ENCODE results near the gene FAU. TPM values are rescaled to one million over a fixed set of nuclear protein-coding genes. Genes with fewer than 3 reads are reported as not detected.

FAU gene
- total and polyA plus RNA-seq, 2 of the 13 experiments (the other 11 are each of a cell fraction or from before 2014, with no cell fraction given), result 374 to 869 TPM

DNA sequence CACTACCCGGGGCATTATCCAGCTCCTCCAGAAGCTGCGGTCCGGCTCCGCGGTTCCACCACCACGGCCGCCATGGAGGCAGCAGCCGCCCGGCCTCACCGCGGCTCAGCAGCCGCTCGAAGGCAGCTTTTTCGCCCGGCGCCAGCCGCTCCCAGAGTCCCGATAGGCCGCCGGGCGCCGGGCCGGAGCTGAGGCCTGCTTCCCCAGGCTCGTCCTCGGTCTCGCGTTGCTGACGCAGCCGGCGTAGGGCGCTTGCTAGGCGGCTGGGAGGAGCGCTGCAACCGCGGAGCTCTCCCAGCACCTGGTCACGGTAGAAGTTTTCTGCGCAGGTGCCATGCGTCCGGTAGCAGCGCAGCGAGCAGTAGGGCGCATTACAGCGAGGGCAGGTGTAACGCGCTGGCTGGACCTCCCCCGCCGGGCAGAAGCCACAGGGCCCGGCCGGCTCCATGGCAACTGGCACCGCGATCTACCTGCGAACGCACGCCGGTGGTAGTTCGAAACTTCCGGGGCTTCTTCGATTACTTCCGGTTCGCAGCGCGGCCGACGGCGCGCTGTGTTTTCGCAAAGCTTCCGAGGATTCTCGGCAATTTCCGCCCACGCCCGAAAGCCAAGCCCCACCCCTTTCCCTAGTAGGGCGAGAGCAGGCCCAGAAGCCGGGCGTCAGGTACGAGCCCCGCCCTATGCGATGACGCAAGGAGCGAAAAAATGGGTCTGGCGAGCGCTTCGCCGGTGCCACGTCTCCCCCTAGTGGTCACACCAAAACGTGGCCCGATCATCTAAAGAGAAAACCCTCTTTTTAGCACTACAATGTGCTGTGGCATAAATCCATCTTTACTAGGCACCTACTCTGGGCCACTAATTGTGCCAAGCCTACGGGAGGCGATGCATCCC lies 4.5 kb downstream of the FAU start, which contains the start of gene ZNHIT2 (continued):
- TF ChIP-seq, protein P1, sequence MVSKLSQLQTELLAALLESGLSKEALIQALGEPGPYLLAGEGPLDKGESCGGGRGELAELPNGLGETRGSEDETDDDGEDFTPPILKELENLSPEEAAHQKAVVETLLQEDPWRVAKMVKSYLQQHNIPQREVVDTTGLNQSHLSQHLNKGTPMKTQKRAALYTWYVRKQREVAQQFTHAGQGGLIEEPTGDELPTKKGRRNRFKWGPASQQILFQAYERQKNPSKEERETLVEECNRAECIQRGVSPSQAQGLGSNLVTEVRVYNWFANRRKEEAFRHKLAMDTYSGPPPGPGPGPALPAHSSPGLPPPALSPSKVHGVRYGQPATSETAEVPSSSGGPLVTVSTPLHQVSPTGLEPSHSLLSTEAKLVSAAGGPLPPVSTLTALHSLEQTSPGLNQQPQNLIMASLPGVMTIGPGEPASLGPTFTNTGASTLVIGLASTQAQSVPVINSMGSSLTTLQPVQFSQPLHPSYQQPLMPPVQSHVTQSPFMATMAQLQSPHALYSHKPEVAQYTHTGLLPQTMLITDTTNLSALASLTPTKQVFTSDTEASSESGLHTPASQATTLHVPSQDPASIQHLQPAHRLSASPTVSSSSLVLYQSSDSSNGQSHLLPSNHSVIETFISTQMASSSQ (IDR thresholded peaks at IDR 0.05; ENCODE audit: low read depth), result no peak
- TF ChIP-seq, protein P1 (CRISPR knock-in tag; IDR thresholded peaks at IDR 0.05; ENCODE audit: borderline replicate concordance), result peak; percentile 66; the same call in 1 of the 2 replicates
- no peak for TF ChIP-seq ZNF557 (CRISPR knock-in tag; IDR thresholded peaks at IDR 0.05)
- TF ChIP-seq ZNF567 (CRISPR knock-in tag; IDR thresholded peaks at IDR 0.05; ENCODE audit: borderline replicate concordance), result 0 out of 2 replicates have a peak, but pooled peaks have one; percentile 63
- TF ChIP-seq GTF3A (CRISPR knock-in tag; conservative IDR thresholded peaks at IDR 0.05), result 0 out of 2 replicates have a peak, but pooled peaks have one; percentile 43
- no peak for TF ChIP-seq PHB2 (IDR thresholded peaks at IDR 0.05; ENCODE audit: partially characterized antibody)
- TF ChIP-seq CBX2 (IDR thresholded peaks at IDR 0.05; ENCODE audit: low read depth, low read length), result no peak
- TF ChIP-seq CBX2 (CRISPR knock-in tag; IDR thresholded peaks at IDR 0.05; ENCODE audit: low read depth), result no peak
- TF ChIP-seq, protein P2, sequence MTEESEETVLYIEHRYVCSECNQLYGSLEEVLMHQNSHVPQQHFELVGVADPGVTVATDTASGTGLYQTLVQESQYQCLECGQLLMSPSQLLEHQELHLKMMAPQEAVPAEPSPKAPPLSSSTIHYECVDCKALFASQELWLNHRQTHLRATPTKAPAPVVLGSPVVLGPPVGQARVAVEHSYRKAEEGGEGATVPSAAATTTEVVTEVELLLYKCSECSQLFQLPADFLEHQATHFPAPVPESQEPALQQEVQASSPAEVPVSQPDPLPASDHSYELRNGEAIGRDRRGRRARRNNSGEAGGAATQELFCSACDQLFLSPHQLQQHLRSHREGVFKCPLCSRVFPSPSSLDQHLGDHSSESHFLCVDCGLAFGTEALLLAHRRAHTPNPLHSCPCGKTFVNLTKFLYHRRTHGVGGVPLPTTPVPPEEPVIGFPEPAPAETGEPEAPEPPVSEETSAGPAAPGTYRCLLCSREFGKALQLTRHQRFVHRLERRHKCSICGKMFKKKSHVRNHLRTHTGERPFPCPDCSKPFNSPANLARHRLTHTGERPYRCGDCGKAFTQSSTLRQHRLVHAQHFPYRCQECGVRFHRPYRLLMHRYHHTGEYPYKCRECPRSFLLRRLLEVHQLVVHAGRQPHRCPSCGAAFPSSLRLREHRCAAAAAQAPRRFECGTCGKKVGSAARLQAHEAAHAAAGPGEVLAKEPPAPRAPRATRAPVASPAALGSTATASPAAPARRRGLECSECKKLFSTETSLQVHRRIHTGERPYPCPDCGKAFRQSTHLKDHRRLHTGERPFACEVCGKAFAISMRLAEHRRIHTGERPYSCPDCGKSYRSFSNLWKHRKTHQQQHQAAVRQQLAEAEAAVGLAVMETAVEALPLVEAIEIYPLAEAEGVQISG (CRISPR knock-in tag; IDR thresholded peaks at IDR 0.05), result peak; percentile 83
- TF ChIP-seq ARNT2 (CRISPR knock-in tag; IDR thresholded peaks at IDR 0.05; ENCODE audit: low read depth), result no peak; the same call in none of the 2 replicates
- no peak for TF ChIP-seq ZNF354B (CRISPR knock-in tag; IDR thresholded peaks at IDR 0.05)
- peak; percentile 85 for TF ChIP-seq ZNF451 (CRISPR knock-in tag; IDR thresholded peaks at IDR 0.05)
- peak; percentile 49 for TF ChIP-seq PHF5A (CRISPR knock-in tag; IDR thresholded peaks at IDR 0.05; ENCODE audit: low read depth, unreplicated experiment)
- TF ChIP-seq ZNF558 (CRISPR knock-in tag; IDR thresholded peaks at IDR 0.05; ENCODE audit: borderline replicate concordance), result peak; percentile 97
- no peak for TF ChIP-seq RARA (CRISPR knock-in tag; IDR thresholded peaks at IDR 0.05)
- TF ChIP-seq, protein P3, sequence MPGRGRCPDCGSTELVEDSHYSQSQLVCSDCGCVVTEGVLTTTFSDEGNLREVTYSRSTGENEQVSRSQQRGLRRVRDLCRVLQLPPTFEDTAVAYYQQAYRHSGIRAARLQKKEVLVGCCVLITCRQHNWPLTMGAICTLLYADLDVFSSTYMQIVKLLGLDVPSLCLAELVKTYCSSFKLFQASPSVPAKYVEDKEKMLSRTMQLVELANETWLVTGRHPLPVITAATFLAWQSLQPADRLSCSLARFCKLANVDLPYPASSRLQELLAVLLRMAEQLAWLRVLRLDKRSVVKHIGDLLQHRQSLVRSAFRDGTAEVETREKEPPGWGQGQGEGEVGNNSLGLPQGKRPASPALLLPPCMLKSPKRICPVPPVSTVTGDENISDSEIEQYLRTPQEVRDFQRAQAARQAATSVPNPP (CRISPR knock-in tag; IDR thresholded peaks at IDR 0.05), result peak; percentile 81
- TF ChIP-seq, protein P4, sequence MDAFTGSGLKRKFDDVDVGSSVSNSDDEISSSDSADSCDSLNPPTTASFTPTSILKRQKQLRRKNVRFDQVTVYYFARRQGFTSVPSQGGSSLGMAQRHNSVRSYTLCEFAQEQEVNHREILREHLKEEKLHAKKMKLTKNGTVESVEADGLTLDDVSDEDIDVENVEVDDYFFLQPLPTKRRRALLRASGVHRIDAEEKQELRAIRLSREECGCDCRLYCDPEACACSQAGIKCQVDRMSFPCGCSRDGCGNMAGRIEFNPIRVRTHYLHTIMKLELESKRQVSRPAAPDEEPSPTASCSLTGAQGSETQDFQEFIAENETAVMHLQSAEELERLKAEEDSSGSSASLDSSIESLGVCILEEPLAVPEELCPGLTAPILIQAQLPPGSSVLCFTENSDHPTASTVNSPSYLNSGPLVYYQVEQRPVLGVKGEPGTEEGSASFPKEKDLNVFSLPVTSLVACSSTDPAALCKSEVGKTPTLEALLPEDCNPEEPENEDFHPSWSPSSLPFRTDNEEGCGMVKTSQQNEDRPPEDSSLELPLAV (CRISPR knock-in tag; conservative IDR thresholded peaks at IDR 0.05; ENCODE audit: low read depth), result no peak; the same call in 1 of the 2 replicates
- TF ChIP-seq BRD4 (CRISPR knock-in tag; IDR thresholded peaks at IDR 0.05), result peak; percentile 44; the same call in 1 of the 2 replicates
- peak; percentile 47; the same call in 1 of the 2 replicates for TF ChIP-seq ZNF737 (CRISPR knock-in tag; IDR thresholded peaks at IDR 0.05; ENCODE audit: borderline replicate concordance)
- 0 out of 2 replicates have a peak, but pooled peaks have one; percentile 26 for TF ChIP-seq FOXM1 (CRISPR knock-in tag; IDR thresholded peaks at IDR 0.05)

Data from HepG2 (cell line).